Uterus (tissue), 2 donors: ENCODE data around the gene TAF7L.

ENCODE experiments used
- POLR2A ChIP-seq, 2 donors: fragments of 450-650 bp; IDR thresholded peaks; one replicate each; pipeline ENCODE4 v1.6.1; 2016; ENCODE audit warnings: antibody characterized with exemption in 2 of 2, mild to moderate bottlenecking in 1 of 2, moderate library complexity in 1 of 2
- TF ChIP-seq, protein P1 (sequence below), 4 experiments: fragments of 200-600 bp in 2 of 4; fragments of 450-650 bp in 2 of 4; sonication (generic) in 2 of 4; IDR thresholded peaks; one replicate each; pipeline ENCODE4 v1.5.1; 2016 to 2019; ENCODE audit warnings: antibody characterized with exemption in 4 of 4, mild to moderate bottlenecking in 2 of 4, moderate library complexity in 1 of 4

DNA sequence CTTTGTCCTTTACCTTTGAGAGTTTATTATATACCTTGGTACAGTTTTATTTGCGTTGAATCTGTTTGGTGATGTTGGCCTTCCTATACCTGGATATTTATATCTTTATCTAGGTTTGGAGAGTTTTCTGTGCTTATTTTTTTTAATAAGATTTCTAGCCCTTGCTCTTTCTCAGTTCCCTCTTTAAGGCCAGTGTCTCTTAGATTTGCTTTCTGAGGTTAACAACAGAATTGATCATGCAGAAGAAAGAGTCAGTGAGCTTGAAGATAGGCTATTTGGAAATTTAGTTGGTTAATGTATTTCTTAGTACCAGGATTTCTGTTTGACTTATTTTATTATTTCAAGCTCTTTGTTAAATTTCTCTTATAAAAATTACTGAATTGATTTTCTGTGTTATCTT, 12.7 kb upstream of the TAF7L start:
- TF ChIP-seq, protein P1, sequence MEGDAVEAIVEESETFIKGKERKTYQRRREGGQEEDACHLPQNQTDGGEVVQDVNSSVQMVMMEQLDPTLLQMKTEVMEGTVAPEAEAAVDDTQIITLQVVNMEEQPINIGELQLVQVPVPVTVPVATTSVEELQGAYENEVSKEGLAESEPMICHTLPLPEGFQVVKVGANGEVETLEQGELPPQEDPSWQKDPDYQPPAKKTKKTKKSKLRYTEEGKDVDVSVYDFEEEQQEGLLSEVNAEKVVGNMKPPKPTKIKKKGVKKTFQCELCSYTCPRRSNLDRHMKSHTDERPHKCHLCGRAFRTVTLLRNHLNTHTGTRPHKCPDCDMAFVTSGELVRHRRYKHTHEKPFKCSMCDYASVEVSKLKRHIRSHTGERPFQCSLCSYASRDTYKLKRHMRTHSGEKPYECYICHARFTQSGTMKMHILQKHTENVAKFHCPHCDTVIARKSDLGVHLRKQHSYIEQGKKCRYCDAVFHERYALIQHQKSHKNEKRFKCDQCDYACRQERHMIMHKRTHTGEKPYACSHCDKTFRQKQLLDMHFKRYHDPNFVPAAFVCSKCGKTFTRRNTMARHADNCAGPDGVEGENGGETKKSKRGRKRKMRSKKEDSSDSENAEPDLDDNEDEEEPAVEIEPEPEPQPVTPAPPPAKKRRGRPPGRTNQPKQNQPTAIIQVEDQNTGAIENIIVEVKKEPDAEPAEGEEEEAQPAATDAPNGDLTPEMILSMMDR (IDR thresholded peaks at IDR 0.05), result no peak
- no peak for TF ChIP-seq POLR2A (IDR thresholded peaks at IDR 0.05)
